ENCODE data around the gene ZDHHC19. TPM values are rescaled to one million over a fixed set of nuclear protein-coding genes. Genes with fewer than 3 reads are reported as not detected.

ZDHHC19 gene
- total and polyA plus RNA-seq, 7 donors: 0.38 to 0.99 TPM; not detected in 5

DNA sequence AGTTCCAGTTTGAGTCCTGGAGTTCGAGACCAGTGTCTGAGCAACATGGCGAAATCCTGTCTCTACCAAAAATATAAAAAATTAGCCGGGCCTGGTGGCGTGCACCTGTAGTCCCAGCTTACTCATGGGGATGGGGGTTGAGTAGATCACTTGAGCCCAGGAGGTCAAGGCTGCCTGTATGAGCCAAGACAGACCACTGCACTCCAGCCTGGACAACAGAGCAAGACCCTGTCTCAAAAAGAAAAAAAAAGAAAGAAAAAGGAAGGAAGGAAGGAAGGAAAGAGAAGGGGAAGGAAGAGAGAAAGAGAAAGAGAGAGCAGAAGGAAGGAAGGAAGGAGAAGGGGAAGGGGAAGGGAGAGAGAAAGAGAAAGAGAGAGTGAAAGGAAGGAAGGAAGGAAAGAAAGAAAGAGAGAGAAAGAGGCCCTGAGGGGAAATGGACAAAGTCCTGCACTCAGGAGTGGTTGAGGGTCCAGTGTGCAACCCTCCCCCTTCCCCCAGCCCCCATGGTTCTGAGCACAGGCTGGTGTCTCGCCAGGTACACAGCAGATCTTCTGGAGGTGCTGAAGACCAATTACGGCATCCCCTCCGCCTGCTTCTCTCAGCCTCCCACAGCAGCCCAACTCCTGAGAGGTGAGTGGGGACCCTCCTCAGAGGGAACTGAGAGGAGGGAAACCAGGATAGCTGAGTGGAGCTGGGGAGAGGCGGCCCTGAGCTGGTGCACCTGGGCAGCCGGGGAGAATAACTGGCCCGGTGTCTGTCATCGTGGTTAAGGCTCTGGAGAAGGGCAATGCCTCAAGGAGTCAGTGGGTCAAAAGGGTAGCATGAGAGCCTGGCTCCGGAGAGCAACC lies 6.3 kb upstream of the ZDHHC19 start:
- no peak for TF ChIP-seq EP300 (IDR thresholded peaks at IDR 0.05)
- no peak for TF ChIP-seq CTCF (IDR thresholded peaks at IDR 0.05)
- no peak for TF ChIP-seq POLR2A (IDR thresholded peaks at IDR 0.05)
- no peaks in the 10 kb centered on the region for H3K9me3 ChIP-seq
- intact Hi-C loops (cut with DNase I): no loop called here
- H3K27ac ChIP-seq: no peak overlapping the region
- 93 to 94% methylated on average over 12 of the region's 12 CpGs for WGBS, 2 donors
- peak; percentile 39 for DNase-seq
- no peaks in the 10 kb centered on the region for H3K36me3 ChIP-seq
- H3K4me1 ChIP-seq: peaks cover 0 to 12% (median 8%) of the 10 kb centered on the region in 4 donors
- no peak overlapping the region for H3K4me3 ChIP-seq
- H3K27me3 ChIP-seq: peaks cover 0 to 6% (median 0%) of the 10 kb centered on the region in 3 donors

- no peak for DNase-seq
- no peak for TF ChIP-seq POLR2A (IDR thresholded peaks at IDR 0.05)
- no peak for TF ChIP-seq CTCF (IDR thresholded peaks at IDR 0.05)
- TF ChIP-seq POLR2AphosphoS5 (IDR thresholded peaks at IDR 0.05): no peak
- no peak for TF ChIP-seq EP300 (IDR thresholded peaks at IDR 0.05)
- Histone ChIP-seq H3K4me1 (peaks cover 0 to 12% (median 8%) of the 10 kb centered on the region in 4 donors), H3K4me3 (no peak overlapping the region), H3K27ac (no peak overlapping the region), H3K27me3 (peaks cover 0 to 6% (median 0%) of the 10 kb centered on the region in 3 donors), H3K9me3 (no peaks in the 10 kb centered on the region), H3K36me3 (no peaks in the 10 kb centered on the region)
- intact Hi-C loops (cut with DNase I): no loop called here
- 27 to 57% methylated on average over 25 of the region's 25 CpGs for WGBS, 2 donors
Observed at GRCh38 chr3:196216681-196217211, 5.5 kb upstream of the ZDHHC19 start.

- peaks cover 0 to 6% (median 0%) of the 10 kb centered on the region in 3 donors for H3K27me3 ChIP-seq
- intact Hi-C loops (cut with DNase I): no loop called here
- peaks cover 0 to 12% (median 8%) of the 10 kb centered on the region in 4 donors for H3K4me1 ChIP-seq
- 15 to 54% methylated on average over 15 of the region's 15 CpGs for WGBS, 2 donors
- TF ChIP-seq POLR2AphosphoS5 (IDR thresholded peaks at IDR 0.05) (no peak), POLR2A (IDR thresholded peaks at IDR 0.05) (no peak), CTCF (IDR thresholded peaks at IDR 0.05) (no peak), EP300 (IDR thresholded peaks at IDR 0.05) (no peak)
- H3K9me3 ChIP-seq: no peaks in the 10 kb centered on the region
- no peak within 1 kb of the TSS for H3K27ac ChIP-seq
- no peaks in the 10 kb centered on the region for H3K36me3 ChIP-seq
- no peak for DNase-seq
- no peak within 1 kb of the TSS for H3K4me3 ChIP-seq
Observed at GRCh38 chr3:196216089-196216564, 4.9 kb upstream of the ZDHHC19 start, which contains the start of gene SLC51A. SLC51A (plus strand) TSS chr3:196216534; CDS start chr3:196216713, 179 bp downstream.

DNA sequence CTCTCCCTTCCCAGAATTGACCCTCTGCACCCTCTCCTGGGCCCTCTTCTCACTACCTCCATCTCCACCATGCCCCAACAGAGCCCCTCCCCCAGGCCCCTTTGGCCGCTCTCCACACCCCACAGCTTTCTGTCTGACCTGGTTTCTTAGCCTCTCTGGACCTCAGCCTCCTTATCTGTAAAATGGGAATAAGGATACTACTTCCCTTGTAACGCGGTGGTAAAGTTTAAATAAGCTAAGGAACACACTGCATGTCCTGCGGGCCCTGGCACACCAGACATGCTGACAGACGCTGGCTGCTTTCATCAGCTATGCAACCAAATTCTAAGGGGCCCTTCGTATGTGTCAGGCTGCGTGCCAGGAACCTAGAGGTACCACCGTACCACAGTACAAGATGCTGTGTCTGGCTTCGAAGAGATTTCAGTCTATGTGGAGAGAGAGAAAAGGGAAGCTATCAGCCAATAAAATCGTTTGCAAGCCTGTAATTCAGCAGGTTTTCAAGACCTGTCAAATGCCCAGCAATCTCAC lies 4.4 kb upstream of the ZDHHC19 start:
- Histone ChIP-seq H3K36me3 (no peaks in the 10 kb centered on the region), H3K9me3 (no peaks in the 10 kb centered on the region), H3K4me1 (peaks cover 0 to 12% (median 8%) of the 10 kb centered on the region in 4 donors), H3K27me3 (peaks cover 0 to 6% (median 0%) of the 10 kb centered on the region in 3 donors), H3K4me3 (no peak overlapping the region), H3K27ac (no peak overlapping the region)
- 67 to 78% methylated on average over 10 of the region's 10 CpGs for WGBS, 2 donors
- intact Hi-C loops (cut with DNase I): no loop called here
- TF ChIP-seq POLR2AphosphoS5 (IDR thresholded peaks at IDR 0.05): no peak
- no peak for TF ChIP-seq CTCF (IDR thresholded peaks at IDR 0.05)
- no peak for TF ChIP-seq POLR2A (IDR thresholded peaks at IDR 0.05)
- TF ChIP-seq EP300 (IDR thresholded peaks at IDR 0.05): no peak
- DNase-seq: no peak
